ENCODE data around the gene S1PR1.
"Not testable (repeated sequence)": the region's sequence is repeated elsewhere in the genome, so short reads cannot be mapped to it uniquely, and the experiment has no call there.

The S1PR1 gene

DNA sequence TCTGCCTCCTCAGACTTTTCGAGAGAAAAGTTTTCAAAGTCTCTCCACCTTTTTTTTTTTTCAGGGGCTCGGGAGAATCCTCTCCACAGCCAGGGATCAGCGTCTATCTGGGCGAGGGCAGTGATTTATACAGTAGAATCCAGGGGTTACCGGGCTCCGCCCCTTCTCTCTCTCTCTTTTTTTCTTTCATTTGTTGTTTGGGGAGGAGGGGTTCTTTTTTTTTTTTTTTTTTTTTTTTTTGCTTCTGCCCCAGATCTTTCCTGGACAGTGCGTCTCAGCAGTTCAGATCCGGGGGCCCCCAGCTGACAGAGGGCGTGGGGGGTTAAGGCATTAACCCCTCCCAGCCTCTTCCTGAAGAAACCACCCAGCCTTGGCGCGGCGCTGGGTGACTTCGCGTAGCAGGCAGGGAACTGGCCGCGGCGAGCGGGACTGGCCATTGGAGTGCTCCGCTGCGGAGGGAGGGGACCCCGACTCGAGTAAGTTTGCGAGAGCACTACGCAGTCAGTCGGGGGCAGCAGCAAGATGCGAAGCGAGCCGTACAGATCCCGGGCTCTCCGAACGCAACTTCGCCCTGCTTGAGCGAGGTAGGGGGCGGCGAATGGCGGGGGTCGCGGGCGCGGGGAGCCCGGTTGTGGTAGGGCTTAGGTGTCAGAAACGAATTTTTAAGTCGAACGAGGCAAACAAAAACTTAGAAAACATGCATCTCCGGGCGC, at the start of gene S1PR1:
TSS of gene S1PR1 (plus strand) at position 504 of the 713 bp plus-strand sequence. CDS start 1,966 bp downstream, outside the sequence.
- peak; percentile 85 for DNase-seq (ENCODE audit: low read depth)
- peak within 1 kb of the TSS; percentile 87 for H3K4me3 ChIP-seq (ENCODE audit: low read depth, low read length)
- no peak for TF ChIP-seq CTCF (IDR thresholded peaks at IDR 0.05; ENCODE audit: insufficient read depth, low read depth, low read length, missing control alignments)

GRCh38 chr1:101187297-101187696, 49.5 kb upstream of the S1PR1 start:
- no peak for TF ChIP-seq CTCF (IDR thresholded peaks at IDR 0.05; ENCODE audit: insufficient read depth, low read depth, low read length, missing control alignments)
- no peak overlapping the region for H3K4me3 ChIP-seq (ENCODE audit: low read depth, low read length)
- DNase-seq (ENCODE audit: low read depth) = no peak

DNA sequence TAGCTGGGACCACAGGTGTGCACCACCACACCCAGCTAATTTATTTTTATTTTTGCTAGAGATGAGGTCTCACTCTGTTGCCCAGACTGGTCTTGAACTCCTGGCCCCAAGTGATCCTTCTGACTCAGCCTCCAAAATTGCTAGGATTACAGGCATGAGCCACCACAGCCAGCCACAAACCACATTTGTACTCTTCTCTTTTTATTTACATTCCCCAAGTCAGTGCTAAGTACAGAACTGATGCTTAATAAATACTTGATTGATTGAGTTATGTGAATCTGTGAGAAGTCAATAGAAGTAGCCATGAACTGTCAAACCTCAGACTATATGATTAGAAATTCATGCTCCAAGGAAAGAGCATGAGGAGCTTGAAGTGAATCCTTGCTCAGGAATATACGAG, 48.5 kb upstream of the S1PR1 start:
- TF ChIP-seq CTCF (IDR thresholded peaks at IDR 0.05; ENCODE audit: insufficient read depth, low read depth, low read length, missing control alignments) = no peak
- no peak for DNase-seq (ENCODE audit: low read depth)
- no peak overlapping the region for H3K4me3 ChIP-seq (ENCODE audit: low read depth, low read length)

DNA sequence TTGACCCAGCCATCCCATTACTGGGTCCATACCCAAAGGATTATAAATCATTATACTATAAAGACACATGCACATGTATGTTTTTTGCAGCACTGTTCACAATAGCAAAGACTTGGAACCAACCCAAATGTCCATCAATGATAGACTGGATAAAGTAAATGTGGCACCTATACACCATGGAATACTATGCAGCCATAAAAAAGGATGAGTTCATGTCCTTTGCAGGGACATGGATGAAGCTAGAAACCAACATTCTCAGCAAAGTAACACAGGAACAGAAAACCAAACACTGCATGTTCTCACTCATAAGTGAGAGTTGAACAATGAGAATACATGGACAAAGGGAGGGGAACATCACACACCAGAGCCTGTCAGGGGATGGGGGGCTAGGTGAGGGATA, 47.9 kb upstream of the S1PR1 start:
- H3K4me3 ChIP-seq (ENCODE audit: low read depth, low read length); DNase-seq (ENCODE audit: low read depth): not testable (repeated sequence)

- no peak for TF ChIP-seq CTCF (IDR thresholded peaks at IDR 0.05; ENCODE audit: insufficient read depth, low read depth, low read length, missing control alignments)
- DNase-seq (ENCODE audit: low read depth) = no peak
- H3K4me3 ChIP-seq (ENCODE audit: low read depth, low read length) = no peak overlapping the region
These were observed 46.4 kb upstream of the S1PR1 start for GRCh38 chr1:101190441-101190840.

DNA sequence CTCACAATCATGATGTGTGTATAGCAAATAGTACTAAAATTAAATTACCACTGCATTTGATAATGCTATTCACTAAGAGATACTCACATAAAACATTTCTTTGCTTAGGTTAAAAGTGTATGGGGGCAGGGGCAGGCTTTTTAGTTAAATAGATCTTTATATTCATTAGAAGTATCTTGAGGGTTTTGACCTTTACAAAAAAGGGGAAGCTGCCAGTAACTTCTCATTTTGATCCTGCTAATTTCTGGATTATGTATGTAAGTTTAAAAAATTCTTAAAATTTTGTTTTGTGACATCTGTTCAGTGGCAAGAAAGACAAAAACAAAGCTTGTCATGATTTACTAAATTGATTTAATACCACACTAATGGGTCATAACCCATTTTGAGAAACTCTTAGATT, 45.8 kb upstream of the S1PR1 start:
- H3K4me3 ChIP-seq (ENCODE audit: low read depth, low read length) = no peak overlapping the region
- no peak for TF ChIP-seq CTCF (IDR thresholded peaks at IDR 0.05; ENCODE audit: insufficient read depth, low read depth, low read length, missing control alignments)
- no peak for DNase-seq (ENCODE audit: low read depth)

DNA sequence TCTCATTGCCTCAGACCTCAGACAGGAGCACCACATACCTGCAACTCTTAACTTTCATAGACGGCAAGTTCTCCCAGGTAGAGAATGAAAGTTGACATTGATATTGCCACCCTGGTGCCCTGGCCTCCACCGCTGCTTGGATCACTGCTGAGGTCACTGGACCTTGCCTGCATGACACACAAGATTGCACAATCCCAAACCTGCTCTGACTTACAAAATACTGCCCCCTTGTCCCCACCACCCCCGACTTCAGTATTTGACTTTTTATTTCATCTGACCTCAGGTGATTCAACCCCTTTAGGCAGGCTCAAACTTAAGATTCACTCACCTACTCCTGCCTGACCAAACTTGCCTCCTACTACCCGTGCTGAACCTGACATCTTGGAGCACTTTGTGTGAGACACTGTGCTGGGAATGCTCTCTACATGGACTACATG, 43.1 kb upstream of the S1PR1 start:
- TF ChIP-seq CTCF (IDR thresholded peaks at IDR 0.05; ENCODE audit: insufficient read depth, low read depth, low read length, missing control alignments) = no peak
- DNase-seq (ENCODE audit: low read depth) = no peak
- H3K4me3 ChIP-seq (ENCODE audit: low read depth, low read length) = no peak overlapping the region

Data from GM12865 (cell line).